Measurements from ENCODE around the gene NBPF8. TPM values are rescaled to one million over a fixed set of nuclear protein-coding genes. Genes with fewer than 3 reads are reported as not detected.
"Not testable (repeated sequence)": the region's sequence is repeated elsewhere in the genome, so short reads cannot be mapped to it uniquely, and the experiment has no call there.

NBPF8 gene
- total and polyA plus RNA-seq, 2 experiments from 2014 or later: 4.8 to 10.1 TPM

GRCh38 chr1:120405348-120405747 is 9.5 kb upstream of the NBPF8 start:
- WGBS, 2 experiments (ENCODE audit: low coverage in 1 of 2, low lambda C conversion rate in 2 of 2, missing lambda C conversion rate in 2 of 2): no CpG with 5 or more reads among the region's 1 CpG
- in situ Hi-C loops (cut with MboI); DNase-seq; H3K4me3 ChIP-seq; H3K4me1 ChIP-seq (ENCODE audit: insufficient read depth); H3K27me3 ChIP-seq (replicated peaks; ENCODE audit: insufficient read depth); H3K36me3 ChIP-seq (ENCODE audit: low read depth); H2AFZ ChIP-seq; H3K9me3 ChIP-seq (ENCODE audit: low read depth); H3F3A ChIP-seq (ENCODE audit: insufficient read depth); H3K79me2 ChIP-seq (ENCODE audit: insufficient read depth); H3K4me2 ChIP-seq (ENCODE audit: unreplicated experiment); H3K9me2 ChIP-seq (ENCODE audit: insufficient read depth); H3K9ac ChIP-seq; H4K20me1 ChIP-seq (ENCODE audit: insufficient read depth); H3K27ac ChIP-seq: not testable (repeated sequence)

- 0 to 6% methylated on average over 1 to 2 of the region's 16 CpGs for WGBS, 2 experiments (ENCODE audit: low coverage in 1 of 2, low lambda C conversion rate in 2 of 2, missing lambda C conversion rate in 2 of 2)
- H2AFZ ChIP-seq: peak overlapping the region; percentile 41; the same call in 1 of the 2 replicates
- H4K20me1 ChIP-seq (ENCODE audit: insufficient read depth); DNase-seq; H3K9ac ChIP-seq; H3K9me2 ChIP-seq (ENCODE audit: insufficient read depth); H3K36me3 ChIP-seq (ENCODE audit: low read depth); H3K9me3 ChIP-seq (ENCODE audit: low read depth); H3K4me1 ChIP-seq (ENCODE audit: insufficient read depth); H3K79me2 ChIP-seq (ENCODE audit: insufficient read depth); in situ Hi-C loops (cut with MboI); H3K27ac ChIP-seq; H3F3A ChIP-seq (ENCODE audit: insufficient read depth); H3K27me3 ChIP-seq (replicated peaks; ENCODE audit: insufficient read depth); H3K4me2 ChIP-seq (ENCODE audit: unreplicated experiment): not testable (repeated sequence)
- H3K4me3 ChIP-seq: peak overlapping the region; percentile 96
Observed at GRCh38 chr1:120414451-120414850, 384 bp upstream of the NBPF8 start.

GRCh38 chr1:120415492-120415961 is 692 bp downstream of the NBPF8 start:
- Histone ChIP-seq H2AFZ (peak overlapping the region; percentile 93), H3K9ac (peak overlapping the region; percentile 84), H3K27ac (peak overlapping the region; percentile 80), H3K4me2 (ENCODE audit: unreplicated experiment) (peak overlapping the region; percentile 98), H3K4me3 (peak overlapping the region; percentile 96)
- in situ Hi-C loops (cut with MboI); H3K36me3 ChIP-seq (ENCODE audit: low read depth); H3K27me3 ChIP-seq (replicated peaks; ENCODE audit: insufficient read depth); H3K9me2 ChIP-seq (ENCODE audit: insufficient read depth); H4K20me1 ChIP-seq (ENCODE audit: insufficient read depth); H3K9me3 ChIP-seq (ENCODE audit: low read depth); H3K79me2 ChIP-seq (ENCODE audit: insufficient read depth); H3F3A ChIP-seq (ENCODE audit: insufficient read depth); H3K4me1 ChIP-seq (ENCODE audit: insufficient read depth): not testable (repeated sequence)
- peak; percentile 82 for DNase-seq
- WGBS, 2 experiments (ENCODE audit: low coverage in 1 of 2, low lambda C conversion rate in 2 of 2, missing lambda C conversion rate in 2 of 2): 0 to 3% methylated on average over 15 to 16 of the region's 23 CpGs

GRCh38 chr1:120425063-120425462 is 10.2 kb downstream of the NBPF8 start:
- 96% methylated on average over 6 to 7 of the region's 7 CpGs for WGBS, 2 experiments (ENCODE audit: low coverage in 1 of 2, low lambda C conversion rate in 2 of 2, missing lambda C conversion rate in 2 of 2)
- H3K27ac ChIP-seq; H2AFZ ChIP-seq; H3K4me2 ChIP-seq (ENCODE audit: unreplicated experiment); H3K9me2 ChIP-seq (ENCODE audit: insufficient read depth); DNase-seq; in situ Hi-C loops (cut with MboI); H4K20me1 ChIP-seq (ENCODE audit: insufficient read depth); H3F3A ChIP-seq (ENCODE audit: insufficient read depth); H3K9me3 ChIP-seq (ENCODE audit: low read depth); H3K4me3 ChIP-seq; H3K9ac ChIP-seq; H3K4me1 ChIP-seq (ENCODE audit: insufficient read depth); H3K27me3 ChIP-seq (replicated peaks; ENCODE audit: insufficient read depth); H3K36me3 ChIP-seq (ENCODE audit: low read depth); H3K79me2 ChIP-seq (ENCODE audit: insufficient read depth): not testable (repeated sequence)

DNA sequence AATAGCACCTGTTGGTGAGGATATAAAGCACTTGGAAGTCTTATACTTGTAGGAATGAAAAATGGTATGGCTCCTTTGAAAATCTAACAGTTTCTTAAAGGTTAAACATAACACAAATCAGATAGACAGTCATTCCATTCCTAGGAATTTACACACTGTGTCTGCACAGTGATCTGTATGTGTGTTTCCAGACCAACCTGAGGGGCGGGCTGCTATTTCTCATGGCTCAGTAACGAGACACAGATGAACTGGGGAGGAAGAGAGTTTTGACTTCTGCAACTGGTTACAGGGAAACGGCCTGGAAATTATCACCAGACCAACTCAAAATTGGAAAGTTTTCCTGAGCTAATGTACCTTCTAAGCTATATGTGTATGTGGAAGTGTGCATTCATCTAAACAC is 16.8 kb downstream of the NBPF8 start:
- peak; percentile 43 for DNase-seq
- H3K9me2 ChIP-seq (ENCODE audit: insufficient read depth); in situ Hi-C loops (cut with MboI); H3K36me3 ChIP-seq (ENCODE audit: low read depth); H4K20me1 ChIP-seq (ENCODE audit: insufficient read depth); H3K4me2 ChIP-seq (ENCODE audit: unreplicated experiment); H3K9me3 ChIP-seq (ENCODE audit: low read depth); H3K4me3 ChIP-seq; H3K27me3 ChIP-seq (replicated peaks; ENCODE audit: insufficient read depth); H3K4me1 ChIP-seq (ENCODE audit: insufficient read depth); H3K27ac ChIP-seq; H3F3A ChIP-seq (ENCODE audit: insufficient read depth); H3K9ac ChIP-seq; H2AFZ ChIP-seq; H3K79me2 ChIP-seq (ENCODE audit: insufficient read depth): not testable (repeated sequence)
- 21 to 44% methylated on average over 2 to 3 of the region's 3 CpGs for WGBS, 2 experiments (ENCODE audit: low coverage in 1 of 2, low lambda C conversion rate in 2 of 2, missing lambda C conversion rate in 2 of 2)

GRCh38 chr1:120433831-120434230 is 19.0 kb downstream of the NBPF8 start:
- in situ Hi-C loops (cut with MboI); H3K36me3 ChIP-seq (ENCODE audit: low read depth); H3K79me2 ChIP-seq (ENCODE audit: insufficient read depth); H3K9me2 ChIP-seq (ENCODE audit: insufficient read depth); H3K27me3 ChIP-seq (replicated peaks; ENCODE audit: insufficient read depth); H3K4me1 ChIP-seq (ENCODE audit: insufficient read depth); H4K20me1 ChIP-seq (ENCODE audit: insufficient read depth); H2AFZ ChIP-seq; H3K4me3 ChIP-seq; DNase-seq; H3K9me3 ChIP-seq (ENCODE audit: low read depth); H3K4me2 ChIP-seq (ENCODE audit: unreplicated experiment); H3K9ac ChIP-seq; H3F3A ChIP-seq (ENCODE audit: insufficient read depth); H3K27ac ChIP-seq: not testable (repeated sequence)
- 98 to 100% methylated on average over 16 to 18 of the region's 18 CpGs for WGBS, 2 experiments (ENCODE audit: low coverage in 1 of 2, low lambda C conversion rate in 2 of 2, missing lambda C conversion rate in 2 of 2)

- not testable (repeated sequence) for H4K20me1 ChIP-seq (ENCODE audit: insufficient read depth); DNase-seq
Observed at GRCh38 chr1:120449124-120449523, 34.3 kb downstream of the NBPF8 start.

More at GRCh38 chr1:120449124-120449523, 34.3 kb downstream of the NBPF8 start:
- H3K9me2 ChIP-seq (ENCODE audit: insufficient read depth); H3F3A ChIP-seq (ENCODE audit: insufficient read depth); H3K36me3 ChIP-seq (ENCODE audit: low read depth); H3K9me3 ChIP-seq (ENCODE audit: low read depth); in situ Hi-C loops (cut with MboI); H2AFZ ChIP-seq; H3K27me3 ChIP-seq (replicated peaks; ENCODE audit: insufficient read depth); H3K4me3 ChIP-seq; H3K4me2 ChIP-seq (ENCODE audit: unreplicated experiment); H3K27ac ChIP-seq; H3K4me1 ChIP-seq (ENCODE audit: insufficient read depth); H3K79me2 ChIP-seq (ENCODE audit: insufficient read depth); H3K9ac ChIP-seq: not testable (repeated sequence)
- WGBS, 2 experiments (ENCODE audit: low coverage in 1 of 2, low lambda C conversion rate in 2 of 2, missing lambda C conversion rate in 2 of 2): 29 to 31% methylated on average over 2 of the region's 5 CpGs

Measured in GM23248 (cell line).